Measurements from ENCODE around the gene CD38.

GRCh38 chr4:15766821-15767220, 11.3 kb upstream of the CD38 start:
- TF ChIP-seq POLR2AphosphoS5 (IDR thresholded peaks at IDR 0.05; ENCODE audit: low read depth, low read length): no peak
- no peak for TF ChIP-seq POU2F2 (IDR thresholded peaks at IDR 0.05; ENCODE audit: low read depth, low read length)
- no peak for TF ChIP-seq POLR2A (IDR thresholded peaks at IDR 0.05; ENCODE audit: low read depth, low read length)
- no peak for TF ChIP-seq TAF1 (IDR thresholded peaks at IDR 0.05; ENCODE audit: low read depth, low read length)
- TF ChIP-seq PAX5 (IDR thresholded peaks at IDR 0.05; ENCODE audit: insufficient read depth, low read length, severe bottlenecking): no peak
- TF ChIP-seq SPI1 (IDR thresholded peaks at IDR 0.05; ENCODE audit: low read depth, low read length): no peak

All from GM12891 (cell line).